Measurements from ENCODE around the gene NBEA. TPM values are rescaled to one million over a fixed set of nuclear protein-coding genes. Genes with fewer than 3 reads are reported as not detected.

Gene NBEA, protein sequence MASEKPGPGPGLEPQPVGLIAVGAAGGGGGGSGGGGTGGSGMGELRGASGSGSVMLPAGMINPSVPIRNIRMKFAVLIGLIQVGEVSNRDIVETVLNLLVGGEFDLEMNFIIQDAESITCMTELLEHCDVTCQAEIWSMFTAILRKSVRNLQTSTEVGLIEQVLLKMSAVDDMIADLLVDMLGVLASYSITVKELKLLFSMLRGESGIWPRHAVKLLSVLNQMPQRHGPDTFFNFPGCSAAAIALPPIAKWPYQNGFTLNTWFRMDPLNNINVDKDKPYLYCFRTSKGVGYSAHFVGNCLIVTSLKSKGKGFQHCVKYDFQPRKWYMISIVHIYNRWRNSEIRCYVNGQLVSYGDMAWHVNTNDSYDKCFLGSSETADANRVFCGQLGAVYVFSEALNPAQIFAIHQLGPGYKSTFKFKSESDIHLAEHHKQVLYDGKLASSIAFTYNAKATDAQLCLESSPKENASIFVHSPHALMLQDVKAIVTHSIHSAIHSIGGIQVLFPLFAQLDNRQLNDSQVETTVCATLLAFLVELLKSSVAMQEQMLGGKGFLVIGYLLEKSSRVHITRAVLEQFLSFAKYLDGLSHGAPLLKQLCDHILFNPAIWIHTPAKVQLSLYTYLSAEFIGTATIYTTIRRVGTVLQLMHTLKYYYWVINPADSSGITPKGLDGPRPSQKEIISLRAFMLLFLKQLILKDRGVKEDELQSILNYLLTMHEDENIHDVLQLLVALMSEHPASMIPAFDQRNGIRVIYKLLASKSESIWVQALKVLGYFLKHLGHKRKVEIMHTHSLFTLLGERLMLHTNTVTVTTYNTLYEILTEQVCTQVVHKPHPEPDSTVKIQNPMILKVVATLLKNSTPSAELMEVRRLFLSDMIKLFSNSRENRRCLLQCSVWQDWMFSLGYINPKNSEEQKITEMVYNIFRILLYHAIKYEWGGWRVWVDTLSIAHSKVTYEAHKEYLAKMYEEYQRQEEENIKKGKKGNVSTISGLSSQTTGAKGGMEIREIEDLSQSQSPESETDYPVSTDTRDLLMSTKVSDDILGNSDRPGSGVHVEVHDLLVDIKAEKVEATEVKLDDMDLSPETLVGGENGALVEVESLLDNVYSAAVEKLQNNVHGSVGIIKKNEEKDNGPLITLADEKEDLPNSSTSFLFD (N-terminal part only)
- 0.54 and 1.0 TPM in 2 replicates for total RNA-seq (2022)
- Bru-seq, nascent RNA: percentile 37 among the genes with signal in this experiment
- percentile 27 among the genes with signal in this experiment for BruChase-seq, experiment 1, labeled RNA remaining after a 2-hour chase
- BruChase-seq, experiment 2, labeled RNA remaining after a 6-hour chase: percentile 21 among the genes with signal in this experiment
- long read RNA-seq: 0 reads

DNA sequence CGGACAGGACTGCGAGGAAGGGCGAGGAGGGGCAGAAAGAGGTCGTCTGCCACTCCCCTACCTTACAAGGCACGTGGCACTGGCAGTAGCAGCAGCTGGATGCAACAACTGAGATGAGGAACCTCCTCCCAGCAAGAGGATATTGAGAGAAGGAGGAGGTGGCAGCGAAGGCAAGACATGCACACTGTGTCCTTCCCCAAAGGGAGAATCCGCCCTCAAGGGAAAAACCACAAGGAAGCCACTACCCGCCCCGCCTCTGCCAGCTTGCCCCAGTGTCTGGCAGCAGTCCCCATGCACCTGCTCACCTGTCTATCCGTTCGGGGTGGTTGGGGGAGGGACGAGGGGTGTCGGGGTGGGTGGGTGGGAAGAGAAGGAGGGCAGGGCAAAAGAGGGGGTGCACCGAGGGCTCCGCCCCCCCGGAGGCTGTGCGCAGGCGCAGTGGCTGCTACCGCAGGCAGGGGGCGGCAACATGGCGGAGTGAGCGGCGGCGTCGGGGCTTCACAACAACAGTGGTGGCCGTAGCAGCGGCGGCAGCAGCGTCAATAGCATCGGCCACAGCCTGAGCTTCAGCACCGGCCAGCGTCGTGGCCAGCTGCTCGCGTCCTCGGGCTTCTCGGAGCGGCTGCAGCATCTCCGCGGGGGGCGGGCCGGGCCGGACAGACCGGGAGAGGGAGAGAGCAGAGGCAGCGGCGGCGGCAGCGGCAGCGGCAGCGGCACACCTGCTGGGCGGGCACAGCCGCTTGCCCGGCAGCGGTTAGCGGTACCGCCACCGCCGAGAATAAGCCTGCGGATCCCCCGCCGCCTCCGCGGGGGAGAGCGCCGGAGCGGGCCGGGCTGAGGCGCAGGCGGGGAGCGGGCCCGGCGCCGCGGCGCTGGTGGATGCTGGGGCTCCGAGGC is at the start of gene NBEA:
TSS of gene NBEA (plus strand) at position 436 of the 897 bp plus-strand sequence. CDS start 551 bp downstream, outside the sequence.
- H3K9me3 Mint-ChIP-seq (ENCODE audit: unreplicated experiment): no peaks in the 10 kb centered on the region
- TF ChIP-seq, protein P1, sequence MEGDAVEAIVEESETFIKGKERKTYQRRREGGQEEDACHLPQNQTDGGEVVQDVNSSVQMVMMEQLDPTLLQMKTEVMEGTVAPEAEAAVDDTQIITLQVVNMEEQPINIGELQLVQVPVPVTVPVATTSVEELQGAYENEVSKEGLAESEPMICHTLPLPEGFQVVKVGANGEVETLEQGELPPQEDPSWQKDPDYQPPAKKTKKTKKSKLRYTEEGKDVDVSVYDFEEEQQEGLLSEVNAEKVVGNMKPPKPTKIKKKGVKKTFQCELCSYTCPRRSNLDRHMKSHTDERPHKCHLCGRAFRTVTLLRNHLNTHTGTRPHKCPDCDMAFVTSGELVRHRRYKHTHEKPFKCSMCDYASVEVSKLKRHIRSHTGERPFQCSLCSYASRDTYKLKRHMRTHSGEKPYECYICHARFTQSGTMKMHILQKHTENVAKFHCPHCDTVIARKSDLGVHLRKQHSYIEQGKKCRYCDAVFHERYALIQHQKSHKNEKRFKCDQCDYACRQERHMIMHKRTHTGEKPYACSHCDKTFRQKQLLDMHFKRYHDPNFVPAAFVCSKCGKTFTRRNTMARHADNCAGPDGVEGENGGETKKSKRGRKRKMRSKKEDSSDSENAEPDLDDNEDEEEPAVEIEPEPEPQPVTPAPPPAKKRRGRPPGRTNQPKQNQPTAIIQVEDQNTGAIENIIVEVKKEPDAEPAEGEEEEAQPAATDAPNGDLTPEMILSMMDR (IDR thresholded peaks at IDR 0.05; ENCODE audit: insufficient read depth in 1 of 2, low read depth in 1 of 2, low read length in 1 of 2, severe bottlenecking in 1 of 2, unreplicated experiment in 1 of 2): peak in 1 of 2 experiments; percentile 26
- CTCF ChIA-PET: interaction anchor here (0.6 kb wide), 1 partner anchor 17 kb away, joined by 4 read pairs; no protein-coding TSS in a partner anchor

DNA sequence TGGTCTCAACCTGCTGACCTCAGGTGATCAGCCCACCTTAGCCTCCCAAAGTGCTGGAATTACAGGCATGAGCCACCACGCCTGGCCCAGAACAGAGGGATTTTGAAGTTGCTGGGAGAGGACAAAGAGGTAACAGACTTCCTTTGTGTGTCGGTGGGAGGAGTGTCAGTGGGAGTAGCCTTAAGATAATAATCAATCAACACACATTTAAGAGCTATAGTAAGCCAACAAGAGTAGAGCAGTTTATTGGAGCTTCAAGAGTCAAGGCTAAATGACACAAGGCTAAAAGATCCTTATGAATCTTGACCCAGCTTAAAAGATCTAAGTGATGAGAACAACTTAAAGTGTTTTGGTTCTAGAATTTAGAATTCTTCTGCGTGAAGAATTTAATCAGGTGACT is 47.3 kb upstream of the NBEA start:
- H3K27ac Mint-ChIP-seq (ENCODE audit: unreplicated experiment): no peak overlapping the region
- H3K4me1 Mint-ChIP-seq (ENCODE audit: low read depth, unreplicated experiment): no peaks in the 10 kb centered on the region
- TF ChIP-seq, protein P1 (IDR thresholded peaks at IDR 0.05; ENCODE audit: insufficient read depth in 1 of 2, low read depth in 1 of 2, low read length in 1 of 2, severe bottlenecking in 1 of 2, unreplicated experiment in 1 of 2): no peak
- intact Hi-C loops (cut with micrococcal nuclease; ENCODE audit: unreplicated experiment): no loop called here
- POLR2A ChIA-PET: no interaction called here
- no peak for DNase-seq
- no peaks in the 10 kb centered on the region for H3K9me3 Mint-ChIP-seq (ENCODE audit: unreplicated experiment)
- no peaks in the 10 kb centered on the region for H3K36me3 ChIP-seq (ENCODE audit: control insufficient read depth, insufficient read depth, low read length)
- no peaks in the 10 kb centered on the region for H3K36me3 Mint-ChIP-seq (ENCODE audit: insufficient read depth, unreplicated experiment)
- BruUV-seq (replicated peaks): no TSS peak
- no peak overlapping the region for H3K4me3 Mint-ChIP-seq (ENCODE audit: unreplicated experiment)
- CTCF ChIA-PET: no interaction called here
- H3K4me1 ChIP-seq: no peaks in the 10 kb centered on the region
- no peaks in the 10 kb centered on the region for H3K27me3 ChIP-seq (replicated peaks; ENCODE audit: control insufficient read depth, insufficient read depth, low read length)
- H3K27me3 Mint-ChIP-seq (ENCODE audit: insufficient read depth, unreplicated experiment): no peaks in the 10 kb centered on the region
- no peaks in the 10 kb centered on the region for H3K9me3 ChIP-seq
- no peak overlapping the region for H3K4me3 ChIP-seq (ENCODE audit: low read depth, low read length)

More for the DNA sequence above, at the start of gene NBEA:
- H3K4me1 Mint-ChIP-seq (ENCODE audit: low read depth, unreplicated experiment): peaks cover 8% of the 10 kb centered on the region
- DNase-seq: peak; percentile 53 to 74
- peak within 1 kb of the TSS; percentile 86 for H3K4me3 Mint-ChIP-seq (ENCODE audit: unreplicated experiment)
- Histone ChIP-seq H3K36me3 (ENCODE audit: control insufficient read depth, insufficient read depth, low read length) (no peaks in the 10 kb centered on the region), H3K27me3 (replicated peaks; ENCODE audit: control insufficient read depth, insufficient read depth, low read length) (0 out of 2 replicates have a peak, but pooled peaks cover 2% of the 10 kb centered on the region), H3K4me1 (0 out of 2 replicates have a peak, but pooled peaks cover 3% of the 10 kb centered on the region), H3K9me3 (no peaks in the 10 kb centered on the region), H3K4me3 (ENCODE audit: low read depth, low read length) (peak within 1 kb of the TSS; percentile 86)
- intact Hi-C loops (cut with micrococcal nuclease; ENCODE audit: unreplicated experiment): no loop called here
- no peak within 1 kb of the TSS for H3K27ac Mint-ChIP-seq (ENCODE audit: unreplicated experiment)
- POLR2A ChIA-PET: no interaction called here
- no peaks in the 10 kb centered on the region for H3K36me3 Mint-ChIP-seq (ENCODE audit: insufficient read depth, unreplicated experiment)
- no TSS peak for BruUV-seq (replicated peaks)
- peaks cover 18% of the 10 kb centered on the region for H3K27me3 Mint-ChIP-seq (ENCODE audit: insufficient read depth, unreplicated experiment)
